Purkinje cell (primary cell): ENCODE results near the gene HDAC10. TPM values are rescaled to one million over a fixed set of nuclear protein-coding genes. Genes with fewer than 3 reads are reported as not detected.

Experiments used
- polyA plus RNA-seq: library from polyadenylated mRNA; unstranded; fragments of >200 nt; fragmentation: Nextera tagmentation; gene quantifications from 2 replicates; pipeline ENCODE4 v1.2.1, GENCODE V29; 2014

HDAC10 gene
- polyA plus RNA-seq = not detected in 2 replicates

GRCh38 chr22:50250555-50251476, at the start of gene HDAC10:
Gene HDAC10, minus strand, starts transcription at chr22:50251265. Its CDS starts 233 bp downstream, at chr22:50251032.

GRCh38 chr22:50269970-50270665, 19.1 kb upstream of the HDAC10 start, which contains the start of gene MAPK11:
Gene MAPK11, minus strand, starts transcription at chr22:50270380. Its CDS starts 88 bp downstream, at chr22:50270292.

GRCh38 chr22:50261615-50262459, 10.8 kb upstream of the HDAC10 start, which contains the start of gene MAPK12:
Gene MAPK12, minus strand, starts transcription at chr22:50261683. Its CDS starts 174 bp downstream, at chr22:50261509.

GRCh38 chr22:50244420-50245213, 6.4 kb downstream of the HDAC10 start, which contains the start of gene TUBGCP6:
Gene TUBGCP6, minus strand, starts transcription at chr22:50245023. Its CDS starts 564 bp downstream, at chr22:50244459.

GRCh38 chr22:50200461-50201190, 50.4 kb downstream of the HDAC10 start, which contains the start of gene SELENOO:
Gene SELENOO, plus strand, starts transcription at chr22:50201011. Its CDS starts 26 bp downstream, at chr22:50201037.

Other genes with a start within 250 kb of the HDAC10 start
- gene IL17REL, start 238.5 kb downstream of the HDAC10 start, polyA plus RNA-seq = not detected in 2 replicates
- not detected in 2 replicates for gene TTLL8, start 193.0 kb downstream of the HDAC10 start, polyA plus RNA-seq
- gene MLC1, start 165.8 kb downstream of the HDAC10 start, polyA plus RNA-seq = 1.1 and 2.5 TPM in 2 replicates
- gene MOV10L1, start 161.3 kb downstream of the HDAC10 start, polyA plus RNA-seq = 1.6 and 1.9 TPM in 2 replicates
- 0.11 and 0.43 TPM in 2 replicates for gene PANX2, start 80.5 kb downstream of the HDAC10 start, polyA plus RNA-seq
- gene TRABD, start 65.4 kb downstream of the HDAC10 start, polyA plus RNA-seq = not detected in 2 replicates
- 1.1 and 1.2 TPM in 2 replicates for gene SELENOO, start 50.3 kb downstream of the HDAC10 start, polyA plus RNA-seq
- gene TUBGCP6, start 6.2 kb downstream of the HDAC10 start, polyA plus RNA-seq = 3.2 and 3.3 TPM in 2 replicates
- gene MAPK12, start 10.4 kb upstream of the HDAC10 start, polyA plus RNA-seq = 2.9 and 4.2 TPM in 2 replicates
- 1.1 and 1.4 TPM in 2 replicates for gene MAPK11, start 19.1 kb upstream of the HDAC10 start, polyA plus RNA-seq
- gene PLXNB2, start 56.4 kb upstream of the HDAC10 start, polyA plus RNA-seq = 0.84 and 0.95 TPM in 2 replicates
- gene DENND6B, start 75.7 kb upstream of the HDAC10 start, polyA plus RNA-seq = 1.9 and 2.6 TPM in 2 replicates
- gene PPP6R2, start 92.1 kb upstream of the HDAC10 start, polyA plus RNA-seq = 1.7 and 2.1 TPM in 2 replicates
- gene SBF1, start 223.8 kb upstream of the HDAC10 start, polyA plus RNA-seq = 0.35 and 0.56 TPM in 2 replicates
- gene ADM2, start 230.3 kb upstream of the HDAC10 start, polyA plus RNA-seq = not detected in 2 replicates
- not detected in 2 replicates for gene MIOX, start 235.6 kb upstream of the HDAC10 start, polyA plus RNA-seq